Left kidney (tissue), 1 donor: Measurements from ENCODE around the gene GM2A. TPM values are rescaled to one million over a fixed set of nuclear protein-coding genes. Genes with fewer than 3 reads are reported as not detected.

Source experiments
- polyA plus RNA-seq: library from polyadenylated mRNA; unstranded; fragments of 120-200 nt; gene quantifications from one replicate; pipeline ENCODE4 v1.2.1, GENCODE V29; 2013; ENCODE audit not compliant: insufficient read length

GM2A gene
- polyA plus RNA-seq, 1 donor, result 28.2 TPM

Other genes starting within 250 kb of the GM2A start
- gene GPX3, start 232.6 kb upstream of the GM2A start, polyA plus RNA-seq, result 1,238 TPM
- gene TNIP1, start 172.2 kb upstream of the GM2A start, polyA plus RNA-seq, result 61.6 TPM
- 134 TPM for gene ANXA6, start 95.4 kb upstream of the GM2A start, polyA plus RNA-seq
- gene CCDC69, start 29.1 kb upstream of the GM2A start, polyA plus RNA-seq, result 5.3 TPM
- gene SLC36A3, start 50.6 kb downstream of the GM2A start, polyA plus RNA-seq, result not detected
- gene SLC36A2, start 94.4 kb downstream of the GM2A start, polyA plus RNA-seq, result 21.0 TPM
- gene SLC36A1, start 194.4 kb downstream of the GM2A start, polyA plus RNA-seq, result 11.2 TPM